C4-2B (cell line): ENCODE results near the gene NR3C2.
A peak's percentile ranks its signal among the peaks of the same experiment; 100 is the strongest.

ENCODE experiments used
- H3K27ac ChIP-seq: fragments of 450-650 bp; 2 replicates; pipeline ENCODE4 v1.5.1; 2017
- CTCF ChIP-seq: fragments of 450-650 bp; conservative IDR thresholded peaks from 2 replicates; pipeline ENCODE4 v1.5.1; 2017; ENCODE audit warnings: mild to moderate bottlenecking
- ZFX ChIP-seq: fragments of 450-650 bp; IDR thresholded peaks from 2 replicates; pipeline ENCODE4 v1.6.1; 2017

The NR3C2 gene

GRCh38 chr4:148041606-148042329 lies 400.4 kb downstream of the NR3C2 start:
- no peak overlapping the region for H3K27ac ChIP-seq
- no peak for TF ChIP-seq ZFX
- no peak for TF ChIP-seq CTCF

- TF ChIP-seq ZFX: no peak
- TF ChIP-seq CTCF: no peak
- peak overlapping the region; percentile 26 for H3K27ac ChIP-seq
These were observed 407.4 kb downstream of the NR3C2 start for GRCh38 chr4:148034813-148035212.

- TF ChIP-seq CTCF (no peak), ZFX (no peak)
- H3K27ac ChIP-seq: no peak overlapping the region
These were observed 411.9 kb downstream of the NR3C2 start for GRCh38 chr4:148030193-148030873.

- TF ChIP-seq CTCF (no peak), ZFX (no peak)
- no peak overlapping the region for H3K27ac ChIP-seq
These were observed 412.4 kb downstream of the NR3C2 start for GRCh38 chr4:148029781-148030180.
